MM.1S (cell line): Measurements from ENCODE around the gene NOXO1.
A peak's percentile ranks its signal among the peaks of the same experiment; 100 is the strongest.
"Not testable (repeated sequence)": the region's sequence is repeated elsewhere in the genome, so short reads cannot be mapped to it uniquely, and the experiment has no call there.

Experiments
- DNase-seq: peaks from one replicate; pipeline ENCODE4 v3.0.0-alpha.2; 2015
- H2AFZ ChIP-seq: fragments of 300-600 bp; sonication (generic); 2 replicates; pipeline ENCODE4 v1.6.0; 2016; ENCODE audit warnings: antibody characterized with exemption, low read length
- H3F3A ChIP-seq: fragments of 300-600 bp; sonication (generic); 2 replicates; pipeline ENCODE4 v1.6.1; 2016; ENCODE audit warnings: mild to moderate bottlenecking, antibody characterized with exemption, low read length, moderate library complexity, mixed read lengths; ENCODE audit not compliant: insufficient read depth
- H3K27ac ChIP-seq: fragments of 300-600 bp; sonication (generic); 2 replicates; pipeline ENCODE4 v1.5.1; 2016; ENCODE audit warnings: mild to moderate bottlenecking, low read length
- H3K27me3 ChIP-seq: fragments of 300-600 bp; sonication (generic); replicated peaks from 2 replicates; pipeline ENCODE4 v1.6.0; 2016; ENCODE audit warnings: low read length; ENCODE audit not compliant: insufficient read depth
- H3K36me3 ChIP-seq: fragments of 300-600 bp; sonication (generic); replicated peaks from 2 replicates; pipeline ENCODE4 v1.6.1; 2016; ENCODE audit warnings: mild to moderate bottlenecking, low read length, mixed read lengths; ENCODE audit not compliant: insufficient read depth
- H3K4me1 ChIP-seq: fragments of 300-600 bp; sonication (generic); 2 replicates; pipeline ENCODE4 v1.6.1; 2016; ENCODE audit warnings: low read length, mixed read lengths
- H3K4me2 ChIP-seq: fragments of 300-600 bp; sonication (generic); 2 replicates; pipeline ENCODE4 v1.6.0; 2016; ENCODE audit warnings: low read depth, low read length
- H3K4me3 ChIP-seq: fragments of 300-600 bp; sonication (generic); 2 replicates; pipeline ENCODE4 v1.5.1; 2016; ENCODE audit warnings: low read length, mixed read lengths
- H3K79me2 ChIP-seq: fragments of 300-600 bp; sonication (generic); 2 replicates; pipeline ENCODE4 v1.6.1; 2016; ENCODE audit warnings: mixed run types, low read length, mixed read lengths
- H3K9ac ChIP-seq: fragments of 300-600 bp; sonication (generic); 2 replicates; pipeline ENCODE4 v1.6.1; 2016; ENCODE audit warnings: low read length, mixed read lengths
- H3K9me2 ChIP-seq: fragments of 300-600 bp; sonication (generic); replicated peaks from 2 replicates; pipeline ENCODE4 v1.6.1; 2016; ENCODE audit warnings: mild to moderate bottlenecking, low read length, mixed read lengths; ENCODE audit not compliant: insufficient read depth
- H3K9me3 ChIP-seq: fragments of 300-600 bp; sonication (generic); replicated peaks from 2 replicates; pipeline ENCODE4 v1.6.1; 2016; ENCODE audit warnings: mild to moderate bottlenecking, low read length, mixed read lengths; ENCODE audit not compliant: insufficient read depth
- H4K20me1 ChIP-seq: fragments of 300-600 bp; sonication (generic); 2 replicates; pipeline ENCODE4 v1.6.1; 2016; ENCODE audit warnings: mild to moderate bottlenecking, low read length, moderate library complexity, mixed read lengths; ENCODE audit not compliant: insufficient read depth
- CTCF ChIP-seq: fragments of 300-600 bp; sonication (generic); IDR thresholded peaks from 2 replicates; pipeline ENCODE4 v1.5.1; 2016; ENCODE audit warnings: antibody characterized with exemption, low read length, mixed read lengths
- EZH2 ChIP-seq: fragments of 300-600 bp; sonication (generic); optimal IDR thresholded peaks from 2 replicates; pipeline ENCODE3; 2017; ENCODE audit warnings: low read depth, mild to moderate bottlenecking, antibody characterized with exemption, low read length, mixed read lengths
- EZH2phosphoT487 ChIP-seq: fragments of 300-600 bp; sonication (generic); IDR thresholded peaks from 2 replicates; pipeline ENCODE4 v1.6.1; 2018; ENCODE audit warnings: antibody characterized with exemption, low read length

NOXO1 gene

GRCh38 chr16:1941162-1942046 lies 39.9 kb downstream of the NOXO1 start:
- Histone ChIP-seq H3K27me3 (no peaks in the 10 kb centered on the region), H3K9ac (no peak overlapping the region; the same call in 1 of the 2 replicates), H4K20me1 (no peaks in the 10 kb centered on the region), H2AFZ (no peak overlapping the region), H3K9me3 (no peaks in the 10 kb centered on the region), H3K9me2 (no peaks in the 10 kb centered on the region), H3K4me1 (no peaks in the 10 kb centered on the region), H3K4me2 (peak overlapping the region; percentile 75; the same call in 1 of the 2 replicates), H3K36me3 (peaks cover 3% of the 10 kb centered on the region; the same call in 1 of the 2 replicates), H3K4me3 (0 out of 2 replicates have a peak overlapping the region, but pooled peaks have one; percentile 99), H3F3A (no peaks in the 10 kb centered on the region), H3K27ac (no peak overlapping the region), H3K79me2 (peaks cover 4% of the 10 kb centered on the region)
- no peak for DNase-seq
- TF ChIP-seq EZH2phosphoT487 (no peak), CTCF (no peak), EZH2 (no peak)

DNA sequence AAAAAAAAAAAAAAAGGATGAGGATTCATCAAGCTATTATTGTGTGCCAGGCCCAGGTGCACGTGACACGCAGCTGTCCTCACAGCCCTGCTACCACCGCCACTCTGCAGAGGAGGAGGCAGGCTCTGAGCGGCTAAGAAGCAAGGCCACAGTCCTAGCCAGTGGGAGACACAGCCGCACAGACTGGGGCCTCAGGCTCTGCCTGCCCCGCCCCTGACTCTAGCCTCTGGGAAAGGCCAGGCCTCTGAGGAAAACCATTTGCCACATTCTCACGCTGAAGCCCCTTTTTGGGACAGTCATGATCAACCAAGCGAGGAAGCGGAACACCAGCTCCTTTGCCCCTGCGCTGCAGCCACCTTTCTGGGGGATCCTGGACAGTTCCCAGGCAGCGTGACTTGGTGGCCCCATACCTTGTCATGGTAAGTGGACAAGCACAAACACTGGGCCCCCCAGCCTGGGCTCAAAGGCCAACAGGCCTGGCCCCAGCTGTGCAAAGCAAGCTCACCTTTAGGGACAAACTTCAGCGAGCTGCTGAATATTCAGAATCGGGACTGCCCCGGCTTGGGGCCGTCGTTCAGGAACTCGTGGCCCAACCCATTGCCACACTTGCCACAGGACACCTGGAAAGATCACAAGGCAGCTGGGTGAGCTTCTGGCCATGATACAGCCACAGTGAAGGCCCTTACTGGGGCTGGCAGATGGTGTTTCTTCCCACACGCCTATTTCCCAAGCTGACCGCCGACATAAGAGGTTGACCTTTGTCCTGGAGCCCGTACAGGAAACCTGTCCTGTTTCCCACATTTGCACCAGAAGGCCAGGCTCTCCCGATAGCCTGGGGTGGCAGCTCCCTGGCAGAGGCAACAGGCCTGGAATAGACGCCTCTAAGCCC lies 40.8 kb downstream of the NOXO1 start:
- no peak overlapping the region for H3K4me3 ChIP-seq
- H3K36me3 ChIP-seq: peaks cover 3% of the 10 kb centered on the region; the same call in 1 of the 2 replicates
- TF ChIP-seq EZH2 (no peak), EZH2phosphoT487 (no peak), CTCF (no peak)
- no peaks in the 10 kb centered on the region for H3F3A ChIP-seq
- H3K4me2 ChIP-seq: no peak overlapping the region
- H3K9ac ChIP-seq: no peak overlapping the region
- H3K79me2 ChIP-seq: peaks cover 4% of the 10 kb centered on the region
- DNase-seq: no peak
- H3K27ac ChIP-seq: no peak overlapping the region
- no peaks in the 10 kb centered on the region for H3K9me3 ChIP-seq
- H3K4me1 ChIP-seq: no peaks in the 10 kb centered on the region
- H3K9me2 ChIP-seq: no peaks in the 10 kb centered on the region
- no peak overlapping the region for H2AFZ ChIP-seq
- H4K20me1 ChIP-seq: no peaks in the 10 kb centered on the region
- H3K27me3 ChIP-seq: no peaks in the 10 kb centered on the region

DNA sequence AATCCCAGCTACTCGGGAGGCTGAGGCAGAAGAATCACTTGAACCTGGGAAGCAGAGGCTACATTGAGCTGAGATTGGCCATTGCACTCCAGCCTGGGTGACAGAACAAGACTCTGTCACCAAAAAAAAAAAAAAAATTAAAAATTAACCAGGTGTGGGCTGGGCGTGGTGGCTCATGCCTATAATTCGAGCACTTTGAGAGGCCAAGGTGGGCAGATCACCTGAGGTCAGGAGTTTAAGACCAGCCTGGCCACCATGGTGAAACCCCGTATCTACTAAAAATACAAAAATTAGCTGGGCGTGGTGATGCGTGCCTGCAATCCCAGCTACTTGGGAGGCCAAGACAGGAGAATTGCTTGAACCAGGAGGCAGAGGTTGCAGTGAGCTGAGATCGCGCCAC lies 41.4 kb downstream of the NOXO1 start:
- H3K9ac ChIP-seq, H4K20me1 ChIP-seq, H3K9me2 ChIP-seq, H3F3A ChIP-seq, H3K4me1 ChIP-seq, H3K4me3 ChIP-seq, H3K36me3 ChIP-seq, H3K4me2 ChIP-seq, H3K27ac ChIP-seq, DNase-seq, H3K79me2 ChIP-seq, H2AFZ ChIP-seq, H3K9me3 ChIP-seq, H3K27me3 ChIP-seq: not testable (repeated sequence)
